ENCODE results near the gene ATR.

ATR gene
- 97.2 to 260 (median 155) reads per million in 9 experiments for total RNA-seq

DNA sequence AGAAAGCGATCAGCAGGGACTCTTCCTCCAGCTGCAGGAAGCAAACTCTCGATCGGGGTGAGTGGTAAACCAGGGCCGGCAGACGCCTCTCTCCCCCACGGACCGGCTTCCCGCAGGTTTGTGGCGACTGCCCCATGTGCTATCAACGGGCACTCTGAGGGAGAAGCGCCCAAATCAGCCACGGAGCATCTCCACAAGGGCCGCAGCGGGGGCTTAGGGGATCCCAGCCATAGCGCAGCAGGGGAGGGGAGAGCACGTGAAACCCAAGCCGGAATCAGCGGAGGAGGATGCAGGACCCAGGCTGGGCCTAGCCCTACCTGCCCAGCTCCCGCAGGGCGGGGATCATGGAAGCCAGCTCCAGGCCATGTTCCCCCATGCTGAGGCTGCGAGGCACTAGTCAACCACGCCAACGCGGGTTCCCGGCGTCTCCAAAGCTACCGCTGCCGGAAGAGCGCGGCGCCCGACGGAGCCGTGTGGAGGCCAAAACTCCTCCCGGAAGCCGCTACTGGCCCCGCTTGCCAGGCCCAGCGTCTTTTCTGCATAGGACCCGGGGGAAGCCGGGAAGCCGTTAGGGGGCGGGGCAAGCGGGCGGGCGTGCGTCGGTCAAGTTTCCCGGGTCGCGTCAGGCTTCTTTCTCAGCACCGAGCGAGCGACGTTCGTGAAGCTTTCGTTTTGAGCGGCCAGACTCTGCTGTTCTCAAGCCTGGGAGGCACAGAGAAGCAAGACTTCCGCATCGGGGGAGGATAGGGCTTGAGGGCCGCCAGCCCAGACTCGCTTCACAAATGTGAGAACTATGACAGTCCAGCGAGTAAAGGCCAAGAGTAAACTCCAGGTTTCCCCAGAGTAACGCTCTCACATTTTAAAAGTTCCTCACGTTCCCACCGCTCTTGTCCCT, at the start of gene ATR:
Gene ATR (minus strand): TSS at position 405 of the 895 bp plus-strand sequence. CDS start 29 bp downstream, at position 376.
- ATAC-seq (replicated peaks) (peak; percentile 88), DNase-seq (peak; percentile 94 to 95 (median 94))
- H3K9me3 Mint-ChIP-seq, result no peaks in the 10 kb centered on the region
- H3K4me1 Mint-ChIP-seq (ENCODE audit: low read depth in 2 of 2), result peaks cover 38 to 49% of the 10 kb centered on the region in 2 donors
- H3K4me3 Mint-ChIP-seq, result peak within 1 kb of the TSS; percentile 94 to 96
- H3K27me3 Mint-ChIP-seq, result no peaks in the 10 kb centered on the region
- H3K27ac Mint-ChIP-seq, result peak within 1 kb of the TSS; percentile 95 to 99
- H3K36me3 Mint-ChIP-seq (ENCODE audit: insufficient read depth), result peaks cover 20% of the 10 kb centered on the region

DNA sequence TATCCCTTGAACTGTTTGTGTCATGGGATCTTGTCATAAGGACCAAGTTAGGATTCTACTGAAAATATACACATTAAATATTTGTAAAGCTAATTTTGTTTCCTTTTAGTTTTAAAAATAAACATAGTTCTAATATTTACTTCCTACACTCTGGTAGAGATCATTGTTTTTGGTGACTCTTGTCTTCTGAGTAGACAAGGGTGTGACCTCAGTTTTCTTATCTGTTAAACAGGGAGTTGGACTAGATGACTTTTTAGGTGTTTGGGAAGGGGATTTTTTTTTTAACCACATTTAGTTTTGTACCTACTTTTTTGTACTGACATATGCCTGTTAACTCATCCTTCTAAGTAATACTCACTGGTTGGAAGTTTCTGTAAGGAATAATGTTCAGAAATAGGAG, 48.4 kb upstream of the ATR start:
- Mint-ChIP-seq H3K27me3 (no peaks in the 10 kb centered on the region), H3K4me1 (ENCODE audit: low read depth in 2 of 2) (no peaks in the 10 kb centered on the region), H3K36me3 (ENCODE audit: insufficient read depth) (no peaks in the 10 kb centered on the region), H3K27ac (no peak overlapping the region), H3K4me3 (no peak overlapping the region), H3K9me3 (no peaks in the 10 kb centered on the region)
- DNase-seq (no peak), ATAC-seq (replicated peaks) (no peak)

DNA sequence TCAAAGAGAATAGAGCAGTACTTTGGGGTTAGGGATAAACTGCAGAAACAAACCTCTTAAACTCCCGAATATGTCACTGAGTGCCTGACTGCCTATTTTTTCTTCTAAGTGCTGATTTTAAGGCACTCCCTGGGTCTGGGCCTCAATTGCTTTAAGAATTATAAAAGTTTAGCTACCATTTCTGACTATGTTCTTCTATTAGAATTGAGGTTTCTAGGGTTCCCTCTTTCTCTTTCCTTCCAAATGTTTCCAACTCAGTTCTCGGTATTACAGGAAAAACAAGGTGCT, 46.6 kb upstream of the ATR start:
- DNase-seq (no peak), ATAC-seq (replicated peaks) (no peak)
- Mint-ChIP-seq H3K4me1 (ENCODE audit: low read depth in 2 of 2) (no peaks in the 10 kb centered on the region), H3K36me3 (ENCODE audit: insufficient read depth) (no peaks in the 10 kb centered on the region), H3K27ac (no peak overlapping the region), H3K9me3 (no peaks in the 10 kb centered on the region), H3K4me3 (no peak overlapping the region), H3K27me3 (no peaks in the 10 kb centered on the region)

DNA sequence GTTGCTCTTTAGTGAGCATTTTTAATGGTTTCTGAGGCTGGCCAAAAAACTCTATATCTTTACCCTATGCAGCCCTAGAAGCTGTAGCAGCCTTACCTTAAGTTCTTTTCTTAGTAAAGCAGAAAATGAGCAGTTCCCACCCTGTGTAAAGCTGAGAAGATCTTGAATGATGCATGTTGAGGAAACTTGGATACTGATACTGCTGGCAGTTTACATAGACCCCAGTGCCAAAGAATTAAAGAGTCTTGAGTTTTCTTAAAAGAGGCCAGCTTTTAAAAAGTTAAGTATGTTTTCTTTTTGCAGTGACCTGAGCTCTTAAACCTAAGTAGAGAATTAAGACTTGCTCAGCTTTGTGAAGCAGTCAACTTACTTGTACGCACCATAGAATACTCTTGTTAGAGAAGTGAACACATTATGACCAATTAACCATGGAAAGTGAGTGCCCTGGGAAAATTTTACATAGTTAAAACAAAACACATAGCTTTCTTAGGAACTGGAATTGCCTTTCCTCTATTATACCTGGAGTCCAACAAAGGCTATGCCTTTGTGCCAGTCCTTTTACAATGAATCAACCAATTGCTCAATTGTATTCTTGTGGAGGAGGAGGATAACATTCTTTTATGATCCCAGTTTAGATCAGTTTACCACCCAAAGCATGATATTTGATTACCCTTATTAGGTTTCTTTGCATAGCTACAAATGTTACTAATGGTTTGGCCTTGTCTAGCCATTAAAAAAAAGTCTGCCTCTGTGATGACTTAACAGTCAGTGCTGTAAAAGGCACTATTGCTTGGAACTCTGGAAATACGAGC, 46.0 kb upstream of the ATR start:
- H3K27ac Mint-ChIP-seq, result no peak overlapping the region
- no peak overlapping the region for H3K4me3 Mint-ChIP-seq
- DNase-seq, result no peak
- no peaks in the 10 kb centered on the region for H3K9me3 Mint-ChIP-seq
- H3K36me3 Mint-ChIP-seq (ENCODE audit: insufficient read depth), result no peaks in the 10 kb centered on the region
- H3K27me3 Mint-ChIP-seq, result no peaks in the 10 kb centered on the region
- no peak for ATAC-seq (replicated peaks)
- H3K4me1 Mint-ChIP-seq (ENCODE audit: low read depth in 2 of 2), result no peaks in the 10 kb centered on the region

DNA sequence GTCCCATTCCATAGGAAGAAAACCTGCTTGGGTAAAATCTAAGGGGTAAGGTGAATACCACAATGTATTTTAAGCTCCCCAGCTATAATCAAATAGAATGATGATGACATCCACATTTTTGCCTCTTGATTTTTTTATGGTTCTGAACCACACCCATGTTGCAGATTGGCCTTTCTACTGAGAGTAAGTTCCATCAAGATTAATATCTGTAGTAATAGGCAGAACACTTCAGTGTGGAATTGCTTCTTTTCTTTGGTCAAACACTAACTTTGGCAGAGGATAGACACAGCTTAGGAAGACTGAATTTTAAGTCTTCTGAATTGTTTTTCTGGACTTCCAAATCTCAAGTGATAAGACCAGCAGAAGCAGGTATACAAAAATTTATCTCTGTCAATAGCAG, 44.7 kb upstream of the ATR start:
- Mint-ChIP-seq H3K4me3 (no peak overlapping the region), H3K27ac (no peak overlapping the region), H3K36me3 (ENCODE audit: insufficient read depth) (no peaks in the 10 kb centered on the region), H3K9me3 (no peaks in the 10 kb centered on the region), H3K27me3 (no peaks in the 10 kb centered on the region), H3K4me1 (ENCODE audit: low read depth in 2 of 2) (no peaks in the 10 kb centered on the region)
- no peak for DNase-seq
- ATAC-seq (replicated peaks), result no peak

DNA sequence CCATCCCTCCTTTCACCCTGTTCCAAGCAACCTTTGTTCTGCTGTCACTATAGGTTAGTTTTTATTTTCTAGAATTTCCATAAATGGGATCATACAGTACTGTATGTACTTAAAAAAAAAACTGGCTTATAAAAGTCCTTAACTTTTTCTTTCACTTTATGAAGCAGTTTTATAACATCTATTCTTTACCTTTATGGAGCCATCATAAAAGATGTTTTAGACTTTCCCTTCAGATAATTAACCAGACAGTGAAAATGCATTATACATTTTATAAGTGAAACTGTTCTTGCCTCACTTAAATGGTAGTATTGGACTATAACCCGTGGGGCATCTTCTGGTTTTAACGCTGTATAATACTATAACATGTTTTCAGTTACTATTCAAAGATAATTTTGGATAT, 43.9 kb upstream of the ATR start:
- Mint-ChIP-seq H3K4me3 (no peak overlapping the region), H3K36me3 (ENCODE audit: insufficient read depth) (no peaks in the 10 kb centered on the region)
- DNase-seq, result no peak

DNA sequence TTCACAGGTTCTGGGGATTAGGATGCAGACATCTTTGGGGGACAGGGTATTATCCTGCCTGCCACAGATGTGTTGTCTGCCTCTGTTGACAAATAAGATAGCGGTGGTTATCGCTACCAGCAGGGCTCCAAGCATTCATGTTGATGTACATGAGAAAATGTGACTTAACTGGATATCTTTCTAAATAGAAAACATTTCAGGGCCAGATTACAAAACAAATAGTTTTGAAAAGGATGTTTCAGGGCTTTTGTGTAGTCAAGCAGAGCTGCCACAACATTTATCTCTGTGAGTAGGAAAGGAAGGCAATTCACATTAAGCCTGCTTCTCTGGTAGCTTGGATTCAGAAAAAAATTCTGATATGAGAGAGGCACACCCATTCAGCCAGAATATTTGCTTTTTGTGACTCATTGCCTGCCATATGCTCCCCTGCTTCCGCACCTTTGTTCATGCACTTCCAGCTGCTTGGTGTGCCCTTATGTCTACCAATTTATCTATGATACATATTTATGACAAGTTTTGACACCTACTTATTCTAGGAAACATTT, 40.5 kb upstream of the ATR start:
- no peaks in the 10 kb centered on the region for H3K36me3 Mint-ChIP-seq (ENCODE audit: insufficient read depth)
- no peaks in the 10 kb centered on the region for H3K4me1 Mint-ChIP-seq (ENCODE audit: low read depth in 2 of 2)
- H3K27ac Mint-ChIP-seq, result no peak overlapping the region
- H3K27me3 Mint-ChIP-seq, result peaks cover 0 to 7% of the 10 kb centered on the region in 2 donors
- no peak overlapping the region for H3K4me3 Mint-ChIP-seq
- DNase-seq, result no peak
- no peak for ATAC-seq (replicated peaks)
- H3K9me3 Mint-ChIP-seq, result no peaks in the 10 kb centered on the region

More for the DNA sequence above, 43.9 kb upstream of the ATR start:
- H3K27me3 Mint-ChIP-seq, result no peaks in the 10 kb centered on the region
- no peak for ATAC-seq (replicated peaks)
- H3K4me1 Mint-ChIP-seq (ENCODE audit: low read depth in 2 of 2), result no peaks in the 10 kb centered on the region
- no peaks in the 10 kb centered on the region for H3K9me3 Mint-ChIP-seq
- no peak overlapping the region for H3K27ac Mint-ChIP-seq

DNA sequence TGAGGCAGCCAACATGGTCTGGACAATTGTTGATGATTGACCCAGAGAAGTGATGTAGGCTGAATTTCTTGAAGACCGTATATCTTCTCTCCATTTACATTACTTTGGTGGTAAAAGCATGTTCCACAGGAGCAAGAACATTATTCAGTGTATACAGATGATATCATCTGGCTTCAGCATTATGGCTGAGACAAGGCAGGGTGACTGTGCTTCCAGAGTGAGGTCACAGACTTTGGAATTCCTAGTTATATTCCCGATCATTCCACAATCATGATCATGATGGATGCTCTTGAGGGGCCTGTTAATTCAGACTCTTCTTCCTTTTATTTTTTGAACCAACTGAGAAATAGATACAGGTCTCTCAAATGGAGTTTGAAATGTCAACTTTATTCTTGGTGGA, 36.6 kb upstream of the ATR start:
- Mint-ChIP-seq H3K27ac (no peak overlapping the region), H3K9me3 (no peaks in the 10 kb centered on the region), H3K36me3 (ENCODE audit: insufficient read depth) (no peaks in the 10 kb centered on the region), H3K4me3 (no peak overlapping the region), H3K4me1 (ENCODE audit: low read depth in 2 of 2) (no peaks in the 10 kb centered on the region), H3K27me3 (peaks cover 0 to 7% of the 10 kb centered on the region in 2 donors)
- ATAC-seq (replicated peaks), result no peak
- no peak for DNase-seq

DNA sequence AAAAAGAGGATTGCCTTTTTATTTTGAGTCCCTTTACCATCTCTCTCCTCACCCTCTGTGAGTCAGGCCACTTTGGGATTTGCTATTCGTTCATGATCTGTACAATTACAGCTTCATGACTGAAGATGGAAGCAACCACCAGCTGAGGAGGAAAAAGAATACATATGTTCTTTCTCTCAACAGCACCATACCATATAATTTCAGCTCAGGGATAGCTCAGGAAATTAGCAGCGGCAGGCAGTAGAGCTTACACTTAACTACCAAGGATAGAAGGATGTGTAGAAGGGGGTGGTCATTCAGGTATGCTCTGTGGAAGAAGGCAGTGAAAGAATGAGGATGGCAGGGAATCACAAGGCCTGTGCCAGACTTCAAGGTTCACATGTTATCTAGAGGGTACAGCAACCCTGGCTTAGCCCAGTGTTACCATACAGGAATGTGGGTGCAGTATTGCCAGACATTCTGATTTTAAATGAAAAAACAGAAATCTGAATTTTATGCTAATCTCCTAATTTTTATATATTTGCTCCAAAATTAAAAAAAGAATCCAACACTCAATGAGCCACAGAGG, 35.6 kb upstream of the ATR start:
- no peak overlapping the region for H3K4me3 Mint-ChIP-seq
- H3K9me3 Mint-ChIP-seq, result no peaks in the 10 kb centered on the region
- H3K4me1 Mint-ChIP-seq (ENCODE audit: low read depth in 2 of 2), result no peaks in the 10 kb centered on the region
- ATAC-seq (replicated peaks), result no peak
- no peak for DNase-seq
- no peaks in the 10 kb centered on the region for H3K36me3 Mint-ChIP-seq (ENCODE audit: insufficient read depth)
- no peak overlapping the region for H3K27ac Mint-ChIP-seq
- H3K27me3 Mint-ChIP-seq, result peaks cover 0 to 7% of the 10 kb centered on the region in 2 donors

DNA sequence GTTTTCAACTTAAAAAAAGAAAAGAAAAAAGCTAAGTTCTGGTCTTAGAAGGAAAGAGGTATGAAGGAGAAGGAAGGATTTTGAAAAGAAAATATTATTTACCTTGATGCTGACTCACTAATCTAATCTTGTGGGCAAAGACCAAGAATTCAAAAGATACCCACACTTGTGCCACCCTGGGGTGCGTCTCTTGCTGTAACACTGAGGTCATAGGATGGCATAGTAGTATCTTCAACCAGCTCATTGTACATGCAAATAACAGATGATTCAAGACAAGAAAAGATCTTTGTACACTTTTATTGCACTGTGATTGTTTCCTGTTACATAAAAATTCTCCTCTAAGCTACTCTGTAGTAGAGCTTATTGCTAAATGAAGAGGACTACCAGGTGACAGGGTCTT, 35.0 kb upstream of the ATR start:
- no peaks in the 10 kb centered on the region for H3K36me3 Mint-ChIP-seq (ENCODE audit: insufficient read depth)
- no peak for DNase-seq
- H3K9me3 Mint-ChIP-seq, result no peaks in the 10 kb centered on the region
- no peaks in the 10 kb centered on the region for H3K4me1 Mint-ChIP-seq (ENCODE audit: low read depth in 2 of 2)
- no peak for ATAC-seq (replicated peaks)
- H3K27ac Mint-ChIP-seq, result no peak overlapping the region
- peaks cover 0 to 7% of the 10 kb centered on the region in 2 donors for H3K27me3 Mint-ChIP-seq
- H3K4me3 Mint-ChIP-seq, result no peak overlapping the region

DNA sequence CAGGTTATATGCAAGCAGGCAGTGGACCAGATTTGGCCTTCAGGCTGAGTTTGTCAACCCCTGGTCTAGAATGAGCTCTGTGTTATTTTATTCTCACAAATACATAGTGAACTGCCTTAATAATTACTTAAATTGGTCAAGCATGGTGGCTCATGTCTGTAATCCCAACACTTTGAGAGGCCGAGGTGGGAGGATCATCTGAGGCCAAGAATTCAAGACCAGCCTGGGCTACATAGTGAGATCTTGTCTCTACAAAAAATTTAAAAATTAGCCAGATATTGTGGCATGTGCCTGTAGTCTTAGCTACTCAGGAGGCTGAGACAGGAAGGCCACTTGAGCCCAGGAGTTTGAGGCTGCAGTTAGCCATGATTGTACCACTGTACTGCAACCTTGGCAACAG, 32.7 kb upstream of the ATR start:
- H3K9me3 Mint-ChIP-seq, result no peaks in the 10 kb centered on the region
- ATAC-seq (replicated peaks) (no peak), DNase-seq (no peak)
- H3K27ac Mint-ChIP-seq, result no peak overlapping the region
- H3K27me3 Mint-ChIP-seq, result peaks cover 0 to 7% of the 10 kb centered on the region in 2 donors
- H3K4me3 Mint-ChIP-seq, result no peak overlapping the region
- no peaks in the 10 kb centered on the region for H3K4me1 Mint-ChIP-seq (ENCODE audit: low read depth in 2 of 2)
- no peaks in the 10 kb centered on the region for H3K36me3 Mint-ChIP-seq (ENCODE audit: insufficient read depth)

DNA sequence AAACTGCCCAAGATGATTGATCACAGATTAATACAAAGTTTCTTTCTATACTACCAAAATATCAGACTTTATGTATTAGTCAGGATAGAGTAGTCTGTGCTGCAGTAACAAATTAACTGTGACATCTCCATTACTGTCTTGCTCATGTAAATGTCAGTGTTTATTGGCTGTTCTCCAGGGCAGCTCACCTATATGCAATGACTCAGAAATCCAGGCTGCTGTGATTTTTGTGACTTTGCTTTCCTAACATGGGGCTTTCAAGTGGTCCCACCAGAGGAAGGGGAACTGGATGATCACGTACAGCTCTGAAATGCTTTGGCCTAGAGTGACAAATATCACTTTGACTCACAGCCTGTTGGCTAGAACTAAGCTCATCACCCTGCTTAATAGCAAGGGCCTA, 30.6 kb upstream of the ATR start:
- H3K9me3 Mint-ChIP-seq, result no peaks in the 10 kb centered on the region
- no peak for DNase-seq
- H3K4me1 Mint-ChIP-seq (ENCODE audit: low read depth in 2 of 2), result no peaks in the 10 kb centered on the region
- H3K36me3 Mint-ChIP-seq (ENCODE audit: insufficient read depth), result no peaks in the 10 kb centered on the region
- no peak for ATAC-seq (replicated peaks)
- no peaks in the 10 kb centered on the region for H3K27me3 Mint-ChIP-seq
- no peak overlapping the region for H3K4me3 Mint-ChIP-seq
- H3K27ac Mint-ChIP-seq, result no peak overlapping the region

DNA sequence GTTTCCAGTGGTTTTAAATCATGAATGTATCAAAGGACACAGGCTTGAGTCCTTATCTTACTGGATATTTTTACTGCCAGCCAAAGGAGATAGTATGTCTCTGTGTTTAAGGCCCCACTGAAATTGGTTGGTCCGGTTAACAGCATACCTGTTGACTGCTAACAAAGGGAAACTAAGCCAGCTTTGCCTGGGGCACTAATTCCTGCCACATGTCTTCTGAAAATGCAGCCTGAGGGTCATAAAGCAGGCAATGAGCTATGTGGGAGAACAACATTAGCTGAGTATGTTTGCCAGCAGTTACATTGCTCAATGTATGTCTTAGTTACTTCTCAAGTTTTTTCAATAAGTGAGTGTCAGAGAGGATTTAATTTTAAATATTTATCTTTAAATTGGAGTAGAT, 30.1 kb upstream of the ATR start:
- no peaks in the 10 kb centered on the region for H3K4me1 Mint-ChIP-seq (ENCODE audit: low read depth in 2 of 2)
- ATAC-seq (replicated peaks) (no peak), DNase-seq (no peak)
- H3K27ac Mint-ChIP-seq, result no peak overlapping the region
- no peaks in the 10 kb centered on the region for H3K27me3 Mint-ChIP-seq
- H3K9me3 Mint-ChIP-seq, result no peaks in the 10 kb centered on the region
- H3K4me3 Mint-ChIP-seq, result no peak overlapping the region
- no peaks in the 10 kb centered on the region for H3K36me3 Mint-ChIP-seq (ENCODE audit: insufficient read depth)

Measured in effector memory CD8-positive, alpha-beta T cell (primary cell).